DOHH2 (cell line): ENCODE results near the gene CFAP57.

Source experiments
- EZH2phosphoT487 ChIP-seq: fragments of 200-600 bp; sonication (generic); IDR thresholded peaks from 2 replicates; pipeline ENCODE4 v1.6.1; 2017; ENCODE audit warnings: borderline replicate concordance, mild to moderate bottlenecking, antibody characterized with exemption, low read length, moderate library complexity, mixed read lengths
- TF ChIP-seq, protein P1 (sequence below): fragments of 200-600 bp; sonication (generic); IDR thresholded peaks from one replicate; pipeline ENCODE4 v1.5.1; 2014; ENCODE audit warnings: antibody characterized with exemption, mild to moderate bottlenecking, low read depth, low read length; ENCODE audit not compliant: poor library complexity, severe bottlenecking

- TF ChIP-seq, protein P1, sequence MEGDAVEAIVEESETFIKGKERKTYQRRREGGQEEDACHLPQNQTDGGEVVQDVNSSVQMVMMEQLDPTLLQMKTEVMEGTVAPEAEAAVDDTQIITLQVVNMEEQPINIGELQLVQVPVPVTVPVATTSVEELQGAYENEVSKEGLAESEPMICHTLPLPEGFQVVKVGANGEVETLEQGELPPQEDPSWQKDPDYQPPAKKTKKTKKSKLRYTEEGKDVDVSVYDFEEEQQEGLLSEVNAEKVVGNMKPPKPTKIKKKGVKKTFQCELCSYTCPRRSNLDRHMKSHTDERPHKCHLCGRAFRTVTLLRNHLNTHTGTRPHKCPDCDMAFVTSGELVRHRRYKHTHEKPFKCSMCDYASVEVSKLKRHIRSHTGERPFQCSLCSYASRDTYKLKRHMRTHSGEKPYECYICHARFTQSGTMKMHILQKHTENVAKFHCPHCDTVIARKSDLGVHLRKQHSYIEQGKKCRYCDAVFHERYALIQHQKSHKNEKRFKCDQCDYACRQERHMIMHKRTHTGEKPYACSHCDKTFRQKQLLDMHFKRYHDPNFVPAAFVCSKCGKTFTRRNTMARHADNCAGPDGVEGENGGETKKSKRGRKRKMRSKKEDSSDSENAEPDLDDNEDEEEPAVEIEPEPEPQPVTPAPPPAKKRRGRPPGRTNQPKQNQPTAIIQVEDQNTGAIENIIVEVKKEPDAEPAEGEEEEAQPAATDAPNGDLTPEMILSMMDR: no peak
- no peak for TF ChIP-seq EZH2phosphoT487
Measured at GRCh38 chr1:43199093-43199726, 27.1 kb downstream of the CFAP57 start.
